ENCODE measurements around the gene SMC1A.

DNA sequence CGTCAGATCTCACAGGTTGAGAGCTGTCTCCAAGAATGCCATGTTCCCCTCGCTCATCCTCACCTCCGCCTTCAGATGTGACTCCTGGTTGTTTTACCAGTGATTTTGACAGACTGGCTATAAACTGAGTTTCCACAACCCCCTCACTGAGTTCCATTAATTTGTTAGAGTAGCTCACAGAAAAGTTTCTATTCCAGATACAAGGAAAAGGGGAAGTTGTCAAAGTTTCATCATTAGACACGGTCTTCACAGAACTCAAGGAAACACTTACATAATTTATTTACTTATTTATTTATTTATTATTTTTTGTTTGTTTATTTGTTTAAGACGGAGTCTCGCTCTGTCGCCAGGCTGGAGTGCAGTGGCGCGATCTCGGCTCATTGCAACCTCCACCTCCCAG lies 85.4 kb downstream of the SMC1A start:
- no peak for TF ChIP-seq POLR2A (IDR thresholded peaks at IDR 0.05)
- TF ChIP-seq, protein P1, sequence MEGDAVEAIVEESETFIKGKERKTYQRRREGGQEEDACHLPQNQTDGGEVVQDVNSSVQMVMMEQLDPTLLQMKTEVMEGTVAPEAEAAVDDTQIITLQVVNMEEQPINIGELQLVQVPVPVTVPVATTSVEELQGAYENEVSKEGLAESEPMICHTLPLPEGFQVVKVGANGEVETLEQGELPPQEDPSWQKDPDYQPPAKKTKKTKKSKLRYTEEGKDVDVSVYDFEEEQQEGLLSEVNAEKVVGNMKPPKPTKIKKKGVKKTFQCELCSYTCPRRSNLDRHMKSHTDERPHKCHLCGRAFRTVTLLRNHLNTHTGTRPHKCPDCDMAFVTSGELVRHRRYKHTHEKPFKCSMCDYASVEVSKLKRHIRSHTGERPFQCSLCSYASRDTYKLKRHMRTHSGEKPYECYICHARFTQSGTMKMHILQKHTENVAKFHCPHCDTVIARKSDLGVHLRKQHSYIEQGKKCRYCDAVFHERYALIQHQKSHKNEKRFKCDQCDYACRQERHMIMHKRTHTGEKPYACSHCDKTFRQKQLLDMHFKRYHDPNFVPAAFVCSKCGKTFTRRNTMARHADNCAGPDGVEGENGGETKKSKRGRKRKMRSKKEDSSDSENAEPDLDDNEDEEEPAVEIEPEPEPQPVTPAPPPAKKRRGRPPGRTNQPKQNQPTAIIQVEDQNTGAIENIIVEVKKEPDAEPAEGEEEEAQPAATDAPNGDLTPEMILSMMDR (IDR thresholded peaks at IDR 0.05): no peak
